ENCODE results near the gene BCAS3.
"Not testable (repeated sequence)": the region's sequence is repeated elsewhere in the genome, so short reads cannot be mapped to it uniquely, and the experiment has no call there.

BCAS3 gene

DNA sequence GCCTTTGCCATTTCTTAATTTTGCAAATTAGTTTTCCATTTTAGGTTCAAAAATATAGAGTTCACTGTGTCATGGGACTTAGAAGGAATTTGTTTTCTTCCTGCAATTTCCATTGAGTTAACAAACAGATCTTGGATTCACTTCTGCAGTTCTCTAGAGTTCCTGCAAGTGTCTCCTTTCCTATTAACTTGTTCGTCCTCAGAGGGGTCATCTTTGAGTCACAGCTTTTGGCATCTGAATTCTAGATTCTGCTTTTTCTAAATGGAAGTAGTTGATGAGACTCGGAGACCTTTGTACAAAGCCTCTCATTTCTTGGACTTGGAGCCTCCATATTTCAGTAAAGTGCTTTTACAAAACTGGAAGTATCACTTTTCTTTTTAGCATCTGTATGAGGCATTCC lies 323.3 kb downstream of the BCAS3 start:
- no peak for DNase-seq (ENCODE audit: low read depth in 2 of 2)

DNA sequence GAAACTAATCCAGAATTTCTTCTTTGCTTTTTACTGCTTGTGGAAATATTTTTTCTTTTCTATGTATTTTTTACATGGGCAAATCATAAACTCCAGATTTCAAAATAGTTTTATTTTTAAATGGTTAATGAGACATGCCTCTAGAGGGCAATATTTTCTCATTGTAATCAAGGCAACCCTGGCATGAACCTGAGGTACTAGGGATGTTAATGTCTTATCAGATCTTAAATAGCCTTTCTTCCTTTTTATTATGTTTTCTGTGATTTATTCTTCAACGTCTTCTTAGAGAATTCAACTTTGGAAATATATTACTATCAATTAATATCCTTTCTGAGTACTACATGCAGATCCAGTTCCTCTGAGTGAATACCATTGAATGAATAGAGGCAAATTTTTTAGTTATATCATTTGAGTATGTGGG lies 324.7 kb downstream of the BCAS3 start:
- DNase-seq (ENCODE audit: low read depth in 2 of 2) = no peak

DNA sequence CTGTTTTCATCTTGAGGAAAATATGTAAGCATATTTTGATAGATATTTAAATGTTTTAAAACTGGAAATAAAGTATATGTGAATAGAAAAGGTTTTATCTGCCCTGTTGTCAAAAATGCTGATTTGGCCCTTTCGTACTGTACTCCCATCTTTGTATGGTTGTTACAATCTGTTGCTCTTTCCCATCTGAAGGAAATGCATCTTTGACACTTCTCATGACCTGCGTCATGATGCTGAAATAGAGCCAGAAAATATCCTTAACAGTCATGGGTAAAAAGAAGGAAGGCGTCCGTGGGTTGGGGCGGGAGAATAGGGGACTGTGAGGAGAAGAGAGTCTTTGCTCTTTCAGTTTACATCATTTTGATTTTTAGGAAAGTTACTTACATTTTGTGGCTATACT lies 327.7 kb downstream of the BCAS3 start:
- DNase-seq (ENCODE audit: low read depth in 2 of 2) = no peak

DNA sequence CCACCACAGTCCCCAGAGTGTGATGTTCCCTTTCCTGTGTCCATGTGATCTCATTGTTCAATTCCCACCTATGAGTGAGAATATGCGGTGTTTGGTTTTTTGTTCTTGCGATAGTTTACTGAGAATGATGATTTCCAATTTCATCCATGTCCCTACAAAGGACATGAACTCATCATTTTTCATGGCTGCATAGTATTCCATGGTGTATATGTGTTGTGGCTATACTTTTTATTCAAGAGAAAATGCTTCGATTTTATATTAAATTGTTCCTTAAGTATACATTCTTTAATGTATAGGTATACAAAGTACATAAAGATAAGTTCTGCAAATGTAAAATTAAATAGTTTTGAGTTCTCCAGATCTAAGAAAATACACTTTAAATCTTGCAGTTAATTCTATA lies 328.3 kb downstream of the BCAS3 start:
- not testable (repeated sequence) for DNase-seq (ENCODE audit: low read depth in 2 of 2)

DNA sequence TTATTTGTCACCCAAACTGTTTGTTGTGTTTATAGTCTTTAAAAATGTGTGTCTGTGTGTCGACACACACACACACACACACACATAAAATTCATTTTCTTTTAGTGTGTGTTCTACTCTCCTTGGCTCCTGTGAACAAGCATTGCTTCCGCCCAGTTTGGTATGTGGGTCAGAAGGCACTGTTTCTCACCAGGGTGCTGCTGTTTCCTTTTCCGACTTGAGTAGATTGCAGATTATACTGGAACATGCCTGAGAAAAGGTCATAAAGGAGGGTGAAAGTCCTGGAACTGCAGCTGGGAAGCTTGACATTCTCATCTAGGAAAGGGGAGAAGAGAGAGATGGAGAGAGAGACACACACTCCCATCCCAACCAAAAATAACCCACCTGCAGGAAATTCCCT lies 330.3 kb downstream of the BCAS3 start:
- no peak for DNase-seq (ENCODE audit: low read depth in 2 of 2)

DNA sequence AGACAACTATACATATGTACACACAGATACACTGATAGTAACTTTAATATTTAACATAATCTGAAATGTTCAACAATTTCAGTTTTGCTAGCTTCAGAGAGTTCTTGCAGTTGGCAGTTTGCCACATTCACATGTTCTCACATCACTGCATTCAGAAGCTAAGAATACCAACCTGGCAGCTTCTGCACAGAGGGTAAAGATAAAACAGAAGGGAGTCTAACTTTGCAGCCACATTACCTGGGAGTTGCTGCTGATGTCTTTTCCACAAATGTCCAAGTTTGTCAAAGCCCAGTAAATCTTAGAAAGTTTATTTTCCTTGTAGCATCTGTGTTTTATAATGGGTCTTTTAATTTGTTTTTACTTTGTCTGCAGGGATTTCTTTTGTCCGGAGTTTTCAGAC lies 332.0 kb downstream of the BCAS3 start:
- no peak for DNase-seq (ENCODE audit: low read depth in 2 of 2)

DNA sequence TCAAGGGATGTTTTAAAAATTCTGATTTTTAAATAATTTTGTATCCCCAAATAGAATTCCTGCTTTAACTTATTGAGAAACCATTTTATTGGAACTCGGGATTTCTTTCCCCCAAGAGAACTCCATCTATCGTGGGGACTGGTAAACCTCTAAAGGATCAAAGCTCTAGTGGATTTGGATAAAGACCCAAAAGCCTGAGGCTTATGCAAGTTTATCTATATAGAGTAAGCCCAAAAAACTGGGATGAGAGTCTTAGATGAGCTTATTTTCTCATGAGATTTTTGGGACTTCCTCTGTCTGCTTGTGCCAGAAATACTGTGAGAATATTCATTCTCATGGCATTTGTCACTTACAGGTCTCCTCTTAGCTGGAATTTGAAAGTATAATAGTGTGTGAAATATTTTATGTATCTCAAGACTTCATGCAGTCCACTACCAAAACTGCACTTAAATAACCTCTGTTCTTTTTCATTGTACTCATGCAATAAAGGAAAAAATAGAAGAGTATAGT lies 333.1 kb downstream of the BCAS3 start:
- DNase-seq (ENCODE audit: low read depth in 2 of 2) = no peak

DNA sequence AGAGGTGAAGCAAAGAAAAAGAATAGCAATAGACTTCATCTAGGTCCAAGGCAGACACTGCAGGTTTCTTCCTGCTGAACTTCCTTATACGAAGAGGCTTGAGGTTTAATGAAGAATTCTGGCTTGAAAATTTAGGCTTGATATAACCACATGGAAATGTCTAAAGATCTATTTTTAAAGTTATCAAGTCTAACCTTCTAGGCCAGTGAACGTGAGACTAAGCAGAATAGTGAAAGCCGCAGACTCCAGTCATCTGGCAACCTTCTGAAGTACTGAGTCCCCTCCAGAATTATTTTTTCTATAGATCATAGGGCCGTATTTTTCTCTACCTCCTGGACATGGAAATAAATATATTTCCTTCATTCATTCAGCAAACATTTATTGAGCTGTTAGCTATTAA lies 333.6 kb downstream of the BCAS3 start:
- DNase-seq (ENCODE audit: low read depth in 2 of 2) = no peak

DNA sequence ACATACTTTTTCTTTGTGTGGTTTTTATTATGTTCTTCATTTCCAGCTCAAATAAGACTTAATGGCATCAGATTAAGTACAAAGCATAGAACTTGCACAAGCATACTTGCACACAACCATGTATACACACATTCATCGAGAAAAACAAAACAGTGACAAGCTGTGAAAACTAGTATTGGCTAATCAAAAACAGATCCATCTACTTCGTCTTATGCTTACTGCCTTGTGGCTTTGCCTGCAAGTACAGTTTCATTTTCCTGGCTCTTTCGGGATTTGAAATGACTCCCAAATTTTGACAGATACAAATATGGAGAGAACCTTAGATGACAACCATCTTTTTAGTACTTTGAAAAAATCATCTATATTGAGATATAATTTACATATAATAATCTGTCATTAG lies 338.3 kb downstream of the BCAS3 start:
- DNase-seq (ENCODE audit: low read depth in 2 of 2) = no peak

DNA sequence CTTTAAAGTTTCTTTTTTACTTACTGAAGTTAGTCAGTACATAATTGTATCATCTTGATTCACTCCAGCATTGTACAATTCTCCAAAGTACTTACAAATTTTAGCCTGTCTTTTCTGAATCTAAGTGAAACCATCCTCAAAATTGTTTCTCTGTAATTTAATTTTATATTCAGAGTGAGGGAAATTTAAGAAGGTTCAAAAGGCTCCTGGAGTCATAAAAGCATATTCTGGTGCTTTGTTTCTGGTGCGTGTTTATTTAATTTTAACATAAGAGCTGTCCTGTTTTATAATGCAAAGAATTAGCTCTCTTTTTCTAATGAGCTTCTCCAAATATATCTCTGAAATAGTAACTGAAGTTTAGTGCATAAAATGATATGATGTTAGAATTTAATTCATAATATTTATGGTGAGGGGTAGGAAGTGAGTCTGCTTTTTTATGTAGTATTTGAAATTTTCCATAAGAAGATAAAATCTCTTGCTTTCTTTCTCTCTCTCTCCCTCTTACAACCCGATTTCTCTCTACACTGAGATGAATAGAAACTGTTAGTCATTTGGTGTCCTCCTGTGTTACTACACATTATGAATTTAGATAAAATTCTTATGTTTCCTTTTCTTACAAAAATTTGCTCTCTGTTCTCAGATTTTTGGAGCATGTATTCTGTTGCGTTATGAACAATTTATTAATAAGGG lies 339.8 kb downstream of the BCAS3 start:
- DNase-seq (ENCODE audit: low read depth in 2 of 2) = no peak

DNA sequence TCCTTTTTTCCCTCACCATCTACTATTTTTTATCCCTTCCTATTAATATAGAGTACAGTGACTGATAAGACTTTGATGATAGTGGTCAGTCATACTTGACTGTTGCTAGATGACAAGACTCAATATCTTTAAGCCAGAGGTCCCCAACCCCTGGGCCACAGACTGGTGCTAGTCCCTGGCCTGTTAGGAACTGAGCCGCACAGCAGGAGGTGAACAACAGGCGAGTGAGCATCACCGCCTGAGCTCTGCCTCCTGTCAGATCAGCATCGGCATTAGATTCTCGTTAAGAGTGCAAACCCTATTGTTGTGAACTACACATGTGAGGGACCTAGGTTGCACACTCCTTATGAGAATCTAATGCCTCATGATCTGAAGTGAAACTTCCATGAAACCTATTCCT lies 341.3 kb downstream of the BCAS3 start:
- no peak for DNase-seq (ENCODE audit: low read depth in 2 of 2)

DNA sequence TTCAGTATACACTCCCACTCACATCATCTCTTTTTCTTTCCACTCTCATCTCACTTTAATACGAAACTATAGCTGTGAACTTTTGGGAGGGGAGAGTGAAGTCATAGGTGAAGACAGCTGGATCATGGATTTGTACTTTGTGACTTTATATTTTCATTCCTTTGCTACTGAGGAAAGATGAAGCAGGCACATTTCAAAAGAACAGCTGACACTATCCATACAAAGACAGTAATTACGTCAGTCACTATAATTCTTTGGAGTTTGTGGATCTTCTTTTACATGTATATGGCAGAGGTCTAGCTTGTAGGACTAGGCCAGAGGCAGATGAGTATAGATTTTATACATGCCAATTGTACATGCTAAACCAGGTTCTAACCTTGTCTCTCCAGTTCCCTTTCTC lies 346.3 kb downstream of the BCAS3 start:
- no peak for DNase-seq (ENCODE audit: low read depth in 2 of 2)

DNA sequence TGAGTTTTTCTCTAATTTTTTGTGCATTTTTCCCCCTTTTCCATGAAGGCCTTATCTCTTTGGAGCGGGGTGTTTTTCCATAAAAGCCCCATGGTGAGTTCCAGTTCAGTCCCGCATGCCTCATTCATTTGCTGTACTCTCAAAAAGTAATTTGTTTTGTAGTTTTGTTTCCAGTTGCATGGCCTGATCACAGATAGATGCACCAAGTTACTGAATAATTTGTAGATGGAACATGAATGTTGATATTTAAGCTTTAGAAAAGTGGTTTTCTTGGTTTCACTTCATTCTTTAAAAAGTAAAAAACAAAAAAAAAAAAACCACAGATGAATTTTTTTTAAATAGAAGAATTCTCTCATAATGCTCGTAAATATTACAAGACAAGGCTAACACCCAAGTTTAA lies 349.2 kb downstream of the BCAS3 start:
- DNase-seq (ENCODE audit: low read depth in 2 of 2) = no peak

DNA sequence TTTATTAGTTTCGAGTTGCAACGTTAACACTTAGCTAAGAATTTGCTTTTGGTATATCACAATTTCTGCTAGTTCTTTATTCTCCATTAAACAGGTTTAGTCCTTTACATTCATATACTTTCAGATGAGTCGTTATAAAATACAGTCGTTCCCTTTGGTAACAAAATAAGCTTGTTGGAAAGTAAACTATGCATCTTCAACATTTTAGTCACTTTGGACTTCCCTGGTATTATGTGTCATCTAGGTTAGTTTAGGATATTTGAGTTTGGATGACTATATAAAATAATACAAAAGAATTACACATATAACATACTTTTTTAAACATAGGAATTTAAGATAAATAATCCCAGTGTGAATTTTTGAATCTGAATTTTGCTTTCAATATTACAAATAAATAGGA lies 351.5 kb downstream of the BCAS3 start:
- no peak for DNase-seq (ENCODE audit: low read depth in 2 of 2)

DNA sequence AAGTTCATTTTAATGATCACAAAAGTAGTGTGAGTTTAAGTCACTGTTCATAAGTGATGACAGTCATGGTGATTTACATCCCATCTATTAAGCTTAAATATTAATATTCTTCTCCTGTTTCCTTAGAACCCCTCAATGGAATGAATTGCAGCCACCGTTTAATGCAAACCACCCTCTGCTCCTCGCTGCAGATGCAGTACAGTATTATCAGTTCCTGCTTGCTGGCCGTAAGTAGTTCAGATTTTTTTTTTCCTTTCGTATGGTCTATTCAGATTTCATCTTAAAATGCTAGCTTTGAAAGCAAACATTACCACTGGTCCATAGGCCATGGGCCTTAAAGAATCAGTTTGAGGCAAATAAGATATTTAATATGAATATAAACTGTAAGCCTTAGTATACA lies 363.0 kb downstream of the BCAS3 start:
- no peak for DNase-seq (ENCODE audit: low read depth in 2 of 2)

DNA sequence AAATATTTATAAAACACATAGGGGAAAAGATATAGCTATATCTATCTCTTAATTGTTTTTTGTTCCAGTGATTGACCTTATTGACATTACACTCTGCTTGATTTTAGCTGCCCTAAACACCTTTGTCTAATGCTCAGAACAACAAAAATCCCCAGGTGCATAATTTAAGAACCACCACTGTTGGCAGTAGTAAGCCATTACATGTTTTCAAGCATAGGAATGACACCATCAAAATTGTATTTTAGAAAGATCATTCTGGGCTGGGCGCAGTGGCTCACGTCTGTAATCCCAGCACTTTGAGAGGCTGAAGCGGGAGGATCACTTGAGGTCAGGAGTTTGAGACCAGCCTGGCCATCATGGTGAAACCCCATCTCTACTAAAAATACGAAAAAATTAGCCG lies 364.7 kb downstream of the BCAS3 start:
- DNase-seq (ENCODE audit: low read depth in 2 of 2) = not testable (repeated sequence)

DNA sequence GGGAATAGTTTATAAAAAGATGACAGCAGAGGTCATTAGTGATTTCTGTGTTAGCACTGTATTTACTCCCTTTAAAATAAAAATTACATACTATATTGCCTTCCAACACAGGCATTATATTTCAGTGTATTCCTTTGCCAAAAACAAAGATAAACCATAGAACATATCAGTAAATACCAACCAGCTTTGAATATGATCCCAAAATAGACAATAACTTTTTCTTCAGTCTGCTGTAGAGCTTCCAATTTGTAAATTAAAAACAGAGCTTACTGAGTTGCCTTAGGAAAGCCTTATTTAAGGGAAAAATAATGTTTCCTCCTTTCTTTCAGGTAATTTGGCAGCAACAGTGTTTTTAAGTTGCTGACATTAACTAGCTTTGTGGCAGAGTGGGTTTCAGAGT lies 369.9 kb downstream of the BCAS3 start:
- no peak for DNase-seq (ENCODE audit: low read depth in 2 of 2)

DNA sequence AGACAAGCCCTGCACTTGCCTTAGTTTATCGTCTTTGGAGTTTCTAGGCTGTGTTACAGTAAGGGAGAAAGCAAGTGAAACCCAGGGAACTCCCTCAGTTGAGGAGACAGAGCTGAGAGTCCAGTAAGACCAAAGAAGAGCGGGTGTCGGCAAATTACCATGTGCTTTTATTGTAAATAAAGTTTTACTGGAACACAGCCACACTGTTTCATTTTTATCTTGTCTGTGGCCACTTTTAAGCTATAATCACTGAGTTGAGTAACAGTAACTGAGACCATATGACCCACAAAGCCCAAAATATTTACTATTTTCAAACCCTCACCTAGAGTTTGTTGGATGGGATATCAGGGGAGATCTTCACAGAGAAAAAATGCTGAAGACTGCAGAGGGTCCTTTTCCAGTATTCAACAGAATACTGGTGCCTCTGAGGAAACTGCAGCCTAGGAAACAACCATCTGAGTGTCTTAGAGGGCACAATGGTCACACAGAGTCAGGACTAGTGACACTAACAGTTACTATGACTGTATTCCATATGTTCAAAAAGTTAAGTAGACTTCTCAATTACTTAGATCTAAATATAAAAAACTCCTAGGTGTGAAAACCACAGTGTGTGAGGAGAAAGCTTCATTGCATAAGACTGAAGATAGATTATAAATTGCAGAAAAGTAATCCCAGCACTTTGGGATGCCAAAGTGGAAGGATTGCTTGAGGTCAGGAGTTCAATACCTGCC lies 370.9 kb downstream of the BCAS3 start:
- no peak for DNase-seq (ENCODE audit: low read depth in 2 of 2)

DNA sequence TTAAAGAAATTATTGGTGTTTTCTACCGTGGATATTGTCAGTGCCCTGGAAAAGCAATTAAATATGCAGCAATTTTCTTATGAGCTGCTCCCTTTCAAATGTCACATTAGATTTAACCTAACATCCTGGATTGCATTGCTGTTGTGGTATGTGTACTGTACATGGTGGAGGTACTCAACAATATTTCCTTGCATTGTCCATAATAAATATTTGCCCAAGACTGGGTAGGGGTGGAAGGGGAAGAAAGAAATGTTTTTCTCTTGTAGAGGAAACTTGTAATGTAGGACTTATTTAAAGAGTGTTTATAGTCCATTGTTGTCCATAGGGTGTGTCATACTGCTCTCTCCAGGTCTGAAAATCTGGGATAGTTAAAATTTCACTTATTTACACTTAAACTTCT lies 375.8 kb downstream of the BCAS3 start:
- DNase-seq (ENCODE audit: low read depth in 2 of 2) = no peak

DNA sequence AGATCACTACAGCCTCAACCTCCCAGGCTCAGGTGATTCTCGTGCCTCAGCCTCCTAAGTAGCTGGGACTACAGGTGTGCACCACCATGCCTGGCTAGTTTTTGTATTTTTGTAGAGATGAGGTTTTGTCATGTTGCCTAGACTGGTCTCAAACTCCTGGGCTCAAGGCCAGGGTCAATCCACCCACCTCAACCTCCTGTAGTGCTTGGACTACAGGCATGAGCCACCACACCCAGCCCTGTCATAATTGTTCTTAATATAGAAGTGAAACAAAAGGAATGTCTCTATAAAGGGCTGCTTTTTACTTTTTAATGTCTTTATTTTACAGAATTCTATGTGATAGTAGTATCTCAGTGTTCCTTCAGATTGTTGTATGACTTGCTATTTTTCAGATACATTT lies 376.8 kb downstream of the BCAS3 start:
- DNase-seq (ENCODE audit: low read depth in 2 of 2) = no peak

DNA sequence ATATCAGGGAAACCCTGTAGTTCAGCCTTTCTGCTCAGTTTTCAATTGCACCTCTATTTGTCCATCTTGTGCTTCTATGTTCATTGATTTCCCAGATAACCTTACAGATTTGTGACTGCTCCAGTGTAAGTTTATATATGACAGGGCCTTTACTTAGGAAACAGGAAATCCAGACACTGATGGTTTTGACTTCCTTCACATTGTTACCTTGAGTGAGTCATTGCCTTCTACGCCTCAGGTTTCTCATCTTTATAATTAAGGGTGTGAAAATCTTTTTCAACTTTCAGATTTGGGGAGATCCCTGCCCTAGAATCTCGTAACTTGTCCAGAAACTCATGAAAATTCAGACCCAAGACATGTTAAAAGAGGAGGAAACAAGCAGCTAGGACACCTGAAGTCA lies 379.6 kb downstream of the BCAS3 start:
- DNase-seq (ENCODE audit: low read depth in 2 of 2) = no peak

DNA sequence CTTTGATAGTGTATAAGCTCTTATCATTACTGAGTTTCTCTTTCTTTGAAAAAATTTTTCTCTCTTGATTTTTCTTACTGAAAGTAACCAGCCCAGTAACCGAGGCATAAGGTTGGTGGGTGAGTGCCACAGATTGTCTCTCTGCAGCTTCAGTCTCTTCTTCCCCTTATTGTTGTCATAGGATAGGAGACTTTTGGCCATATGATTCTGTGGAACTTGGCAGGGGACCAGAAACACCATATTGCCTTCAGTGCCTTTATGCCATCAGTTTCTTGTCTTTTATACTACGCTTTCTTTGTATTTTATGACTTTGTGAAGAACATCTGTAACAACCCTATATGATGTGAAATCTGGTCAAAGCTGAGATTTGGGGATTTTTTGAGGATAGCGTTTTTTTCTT lies 380.4 kb downstream of the BCAS3 start:
- DNase-seq (ENCODE audit: low read depth in 2 of 2) = no peak

DNA sequence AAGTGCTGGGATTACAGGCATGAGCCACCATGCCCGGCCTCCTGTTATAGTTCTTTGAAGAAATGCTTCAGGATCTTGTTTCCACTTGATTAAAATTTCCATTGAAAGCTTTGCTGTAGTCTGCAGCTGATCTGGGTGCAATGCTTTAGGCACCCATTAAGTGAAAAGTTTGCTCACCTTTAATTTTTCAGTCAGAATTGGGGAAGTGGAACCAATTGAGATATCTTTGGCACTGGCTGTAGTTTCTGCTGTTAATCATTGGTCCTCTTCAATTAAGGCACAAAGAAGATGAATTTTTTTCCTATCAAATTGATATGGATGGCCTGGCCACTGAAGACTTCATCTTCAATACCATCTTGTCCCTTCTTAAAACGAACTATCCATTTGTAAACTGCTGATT lies 385.9 kb downstream of the BCAS3 start:
- DNase-seq (ENCODE audit: low read depth in 2 of 2) = no peak
